ENCODE data around the gene GPC5.

Gene GPC5

DNA sequence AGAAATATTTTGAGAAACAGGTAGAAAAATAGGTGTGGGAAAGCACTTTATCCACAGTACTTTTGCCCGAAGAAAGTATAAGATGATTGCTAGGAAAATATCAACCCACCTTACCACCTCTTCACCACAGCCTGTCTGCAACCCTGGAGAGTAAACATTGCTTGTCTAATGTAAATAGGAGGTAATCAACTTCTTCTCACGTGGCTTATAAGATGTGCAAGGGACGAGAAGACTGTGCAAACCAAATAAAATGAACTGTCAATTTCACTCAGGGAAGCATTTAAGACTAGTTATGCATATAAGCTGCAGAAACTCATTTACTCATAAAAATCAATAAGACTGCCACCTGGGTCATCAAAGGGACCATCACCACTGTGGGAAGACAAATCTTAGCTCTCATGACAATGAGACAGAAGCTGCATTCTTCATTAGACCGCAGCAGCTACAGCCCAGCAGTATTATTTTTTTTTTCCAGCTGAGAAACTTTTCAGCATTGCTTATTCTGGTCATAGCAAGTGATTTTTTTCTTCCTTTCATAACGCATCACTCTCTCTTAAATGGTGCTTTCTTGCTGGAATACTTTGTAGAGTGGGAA, 1020.5 kb downstream of the GPC5 start:
- H3K79me2 ChIP-seq (ENCODE audit: insufficient read depth, low read depth) = no peaks in the 10 kb centered on the region
- H3K36me3 ChIP-seq (ENCODE audit: insufficient read depth) = no peaks in the 10 kb centered on the region
- no peak overlapping the region for H2AFZ ChIP-seq (ENCODE audit: low read depth)
- H3K4me3 ChIP-seq (IDR thresholded peaks at IDR 0.05; ENCODE audit: insufficient read depth, low read depth, low read length) = no peak overlapping the region
- H3K27me3 ChIP-seq (ENCODE audit: insufficient read depth, low read depth) = no peaks in the 10 kb centered on the region
- no peak overlapping the region for H3K9ac ChIP-seq
- no peaks in the 10 kb centered on the region for H3K4me1 ChIP-seq (ENCODE audit: low read depth, poor library complexity, severe bottlenecking)
- no peak overlapping the region for H3K27ac ChIP-seq
- TF ChIP-seq, protein P1, sequence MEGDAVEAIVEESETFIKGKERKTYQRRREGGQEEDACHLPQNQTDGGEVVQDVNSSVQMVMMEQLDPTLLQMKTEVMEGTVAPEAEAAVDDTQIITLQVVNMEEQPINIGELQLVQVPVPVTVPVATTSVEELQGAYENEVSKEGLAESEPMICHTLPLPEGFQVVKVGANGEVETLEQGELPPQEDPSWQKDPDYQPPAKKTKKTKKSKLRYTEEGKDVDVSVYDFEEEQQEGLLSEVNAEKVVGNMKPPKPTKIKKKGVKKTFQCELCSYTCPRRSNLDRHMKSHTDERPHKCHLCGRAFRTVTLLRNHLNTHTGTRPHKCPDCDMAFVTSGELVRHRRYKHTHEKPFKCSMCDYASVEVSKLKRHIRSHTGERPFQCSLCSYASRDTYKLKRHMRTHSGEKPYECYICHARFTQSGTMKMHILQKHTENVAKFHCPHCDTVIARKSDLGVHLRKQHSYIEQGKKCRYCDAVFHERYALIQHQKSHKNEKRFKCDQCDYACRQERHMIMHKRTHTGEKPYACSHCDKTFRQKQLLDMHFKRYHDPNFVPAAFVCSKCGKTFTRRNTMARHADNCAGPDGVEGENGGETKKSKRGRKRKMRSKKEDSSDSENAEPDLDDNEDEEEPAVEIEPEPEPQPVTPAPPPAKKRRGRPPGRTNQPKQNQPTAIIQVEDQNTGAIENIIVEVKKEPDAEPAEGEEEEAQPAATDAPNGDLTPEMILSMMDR (conservative IDR thresholded peaks at IDR 0.05; ENCODE audit: low read depth, low read length) = no peak
- H3K4me2 ChIP-seq = no peak overlapping the region
- H4K20me1 ChIP-seq (ENCODE audit: insufficient read depth) = no peaks in the 10 kb centered on the region

DNA sequence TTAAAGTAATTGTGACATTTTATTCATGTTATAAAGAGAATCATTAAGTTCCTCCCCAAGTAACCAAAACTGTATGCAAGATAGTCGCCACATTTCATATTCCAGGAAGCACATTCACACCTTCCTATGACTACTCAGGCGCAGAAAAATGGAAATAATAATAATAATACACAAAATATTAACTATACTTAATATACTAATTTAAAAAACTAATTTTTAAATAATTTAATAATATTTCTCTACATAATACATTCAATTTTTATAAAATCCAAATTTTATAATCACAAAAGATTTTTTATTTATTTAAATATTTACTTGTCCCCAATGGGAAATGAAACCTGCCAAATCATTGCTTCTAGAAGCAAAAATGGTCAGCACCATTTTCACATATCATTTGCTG, 1030.8 kb downstream of the GPC5 start:
- Histone ChIP-seq H3K4me1 (ENCODE audit: low read depth, poor library complexity, severe bottlenecking) (no peaks in the 10 kb centered on the region), H3K4me2 (no peak overlapping the region), H3K79me2 (ENCODE audit: insufficient read depth, low read depth) (no peaks in the 10 kb centered on the region), H3K4me3 (IDR thresholded peaks at IDR 0.05; ENCODE audit: insufficient read depth, low read depth, low read length) (no peak overlapping the region), H3K27me3 (ENCODE audit: insufficient read depth, low read depth) (no peaks in the 10 kb centered on the region), H2AFZ (ENCODE audit: low read depth) (no peak overlapping the region), H3K36me3 (ENCODE audit: insufficient read depth) (no peaks in the 10 kb centered on the region), H4K20me1 (ENCODE audit: insufficient read depth) (no peaks in the 10 kb centered on the region), H3K27ac (no peak overlapping the region), H3K9ac (no peak overlapping the region)
- TF ChIP-seq, protein P1 (conservative IDR thresholded peaks at IDR 0.05; ENCODE audit: low read depth, low read length) = no peak

DNA sequence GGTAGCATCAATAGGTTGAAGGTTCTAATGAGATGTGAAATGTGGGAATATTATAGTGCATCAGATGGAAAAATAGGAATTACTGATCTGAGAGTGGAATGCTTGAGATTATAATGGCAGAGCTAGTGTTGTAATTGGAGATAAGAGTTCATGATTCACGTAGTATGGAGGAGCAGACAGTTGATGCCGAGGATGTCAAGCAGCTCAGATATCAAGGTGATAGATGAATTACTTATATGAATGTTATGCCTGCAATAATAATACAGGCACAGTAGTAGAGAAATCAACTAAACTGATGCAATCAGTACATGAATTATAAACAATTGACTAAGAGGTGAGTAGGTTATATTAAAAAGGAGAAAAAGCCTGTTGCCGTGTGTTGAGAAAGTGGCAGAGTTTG, 1035.0 kb downstream of the GPC5 start:
- Histone ChIP-seq H2AFZ (ENCODE audit: low read depth) (no peak overlapping the region), H3K27me3 (ENCODE audit: insufficient read depth, low read depth) (no peaks in the 10 kb centered on the region), H3K4me3 (IDR thresholded peaks at IDR 0.05; ENCODE audit: insufficient read depth, low read depth, low read length) (no peak overlapping the region), H3K36me3 (ENCODE audit: insufficient read depth) (no peaks in the 10 kb centered on the region), H4K20me1 (ENCODE audit: insufficient read depth) (no peaks in the 10 kb centered on the region), H3K27ac (no peak overlapping the region), H3K4me2 (no peak overlapping the region), H3K9ac (no peak overlapping the region), H3K4me1 (ENCODE audit: low read depth, poor library complexity, severe bottlenecking) (no peaks in the 10 kb centered on the region), H3K79me2 (ENCODE audit: insufficient read depth, low read depth) (no peaks in the 10 kb centered on the region)
- TF ChIP-seq, protein P1 (conservative IDR thresholded peaks at IDR 0.05; ENCODE audit: low read depth, low read length) = no peak

DNA sequence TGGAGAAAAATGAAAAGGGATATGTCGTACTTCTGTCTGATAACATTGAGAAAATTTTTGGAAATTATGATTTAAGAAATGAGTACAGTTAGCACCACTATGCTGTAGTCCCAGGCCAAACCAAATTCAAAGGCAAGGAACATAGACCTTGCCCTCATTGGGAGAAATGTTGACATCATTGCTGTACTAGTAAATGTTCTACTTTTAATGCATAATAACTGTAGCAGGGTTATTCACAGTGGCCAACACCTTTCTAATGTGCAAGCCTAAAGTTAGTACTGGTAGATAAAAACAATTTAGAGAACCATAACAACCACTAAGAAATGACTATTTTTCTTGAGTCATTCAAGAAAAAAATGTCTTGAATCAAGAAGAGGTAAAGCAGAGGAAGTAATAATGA, 1035.5 kb downstream of the GPC5 start:
- Histone ChIP-seq H3K27me3 (ENCODE audit: insufficient read depth, low read depth) (no peaks in the 10 kb centered on the region), H3K27ac (no peak overlapping the region), H4K20me1 (ENCODE audit: insufficient read depth) (no peaks in the 10 kb centered on the region), H2AFZ (ENCODE audit: low read depth) (no peak overlapping the region), H3K79me2 (ENCODE audit: insufficient read depth, low read depth) (no peaks in the 10 kb centered on the region), H3K36me3 (ENCODE audit: insufficient read depth) (no peaks in the 10 kb centered on the region), H3K4me3 (IDR thresholded peaks at IDR 0.05; ENCODE audit: insufficient read depth, low read depth, low read length) (no peak overlapping the region), H3K4me2 (no peak overlapping the region), H3K4me1 (ENCODE audit: low read depth, poor library complexity, severe bottlenecking) (no peaks in the 10 kb centered on the region), H3K9ac (no peak overlapping the region)
- TF ChIP-seq, protein P1 (conservative IDR thresholded peaks at IDR 0.05; ENCODE audit: low read depth, low read length) = no peak
